ENCODE data around the gene FARP2.

Gene FARP2

DNA sequence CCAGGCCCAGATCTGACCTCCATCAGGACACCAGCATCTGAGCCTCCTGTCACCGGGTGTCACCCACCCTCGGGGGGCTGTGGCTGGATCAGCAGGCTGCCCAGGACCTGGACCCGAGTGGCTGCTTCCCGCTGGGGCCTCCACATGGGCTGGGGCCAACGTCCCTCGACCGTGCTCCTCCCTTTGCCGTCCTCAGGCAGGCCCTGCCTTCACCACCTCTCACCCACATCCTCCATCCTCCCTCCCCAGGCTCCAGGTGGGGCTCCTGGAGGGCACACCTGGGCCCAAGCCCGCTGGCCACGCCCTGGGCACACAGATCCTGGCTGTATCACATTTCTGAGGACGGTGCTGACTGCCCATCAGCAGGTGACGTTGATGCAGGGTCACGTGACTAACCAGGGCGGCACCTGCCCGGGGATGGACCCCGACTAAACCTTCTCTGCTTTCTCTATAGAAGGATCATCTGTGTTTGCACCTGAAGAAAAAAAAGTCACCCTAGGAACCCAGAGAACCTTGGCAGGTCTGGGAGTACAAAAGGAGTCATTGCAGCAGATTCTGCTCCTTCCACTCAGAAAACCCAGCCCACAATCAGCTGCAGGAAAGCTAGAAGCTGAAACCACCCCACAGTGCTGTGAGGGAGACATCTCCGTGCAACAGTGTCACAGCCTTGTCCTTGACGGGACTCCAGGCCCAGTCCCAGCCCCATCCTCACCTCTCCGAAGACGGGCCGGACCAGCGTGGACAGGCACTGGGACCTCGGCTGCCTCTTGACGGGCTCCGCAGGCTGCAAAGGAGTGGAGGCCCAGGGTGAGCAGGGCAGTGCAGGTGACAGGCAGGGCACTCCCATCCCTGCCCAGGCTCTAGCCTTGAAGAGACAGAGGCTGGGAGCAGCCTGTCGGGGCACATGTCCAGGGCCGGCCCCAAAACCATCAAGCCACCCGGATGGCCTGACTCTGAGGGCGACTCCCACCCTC is 141.1 kb downstream of the FARP2 start:
- TF ChIP-seq, protein P1, sequence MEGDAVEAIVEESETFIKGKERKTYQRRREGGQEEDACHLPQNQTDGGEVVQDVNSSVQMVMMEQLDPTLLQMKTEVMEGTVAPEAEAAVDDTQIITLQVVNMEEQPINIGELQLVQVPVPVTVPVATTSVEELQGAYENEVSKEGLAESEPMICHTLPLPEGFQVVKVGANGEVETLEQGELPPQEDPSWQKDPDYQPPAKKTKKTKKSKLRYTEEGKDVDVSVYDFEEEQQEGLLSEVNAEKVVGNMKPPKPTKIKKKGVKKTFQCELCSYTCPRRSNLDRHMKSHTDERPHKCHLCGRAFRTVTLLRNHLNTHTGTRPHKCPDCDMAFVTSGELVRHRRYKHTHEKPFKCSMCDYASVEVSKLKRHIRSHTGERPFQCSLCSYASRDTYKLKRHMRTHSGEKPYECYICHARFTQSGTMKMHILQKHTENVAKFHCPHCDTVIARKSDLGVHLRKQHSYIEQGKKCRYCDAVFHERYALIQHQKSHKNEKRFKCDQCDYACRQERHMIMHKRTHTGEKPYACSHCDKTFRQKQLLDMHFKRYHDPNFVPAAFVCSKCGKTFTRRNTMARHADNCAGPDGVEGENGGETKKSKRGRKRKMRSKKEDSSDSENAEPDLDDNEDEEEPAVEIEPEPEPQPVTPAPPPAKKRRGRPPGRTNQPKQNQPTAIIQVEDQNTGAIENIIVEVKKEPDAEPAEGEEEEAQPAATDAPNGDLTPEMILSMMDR (IDR thresholded peaks at IDR 0.05; ENCODE audit: borderline replicate concordance, insufficient read depth, low read depth, low read length): no peak
- no peak overlapping the region for H3K4me3 ChIP-seq (ENCODE audit: low read depth, low read length)

DNA sequence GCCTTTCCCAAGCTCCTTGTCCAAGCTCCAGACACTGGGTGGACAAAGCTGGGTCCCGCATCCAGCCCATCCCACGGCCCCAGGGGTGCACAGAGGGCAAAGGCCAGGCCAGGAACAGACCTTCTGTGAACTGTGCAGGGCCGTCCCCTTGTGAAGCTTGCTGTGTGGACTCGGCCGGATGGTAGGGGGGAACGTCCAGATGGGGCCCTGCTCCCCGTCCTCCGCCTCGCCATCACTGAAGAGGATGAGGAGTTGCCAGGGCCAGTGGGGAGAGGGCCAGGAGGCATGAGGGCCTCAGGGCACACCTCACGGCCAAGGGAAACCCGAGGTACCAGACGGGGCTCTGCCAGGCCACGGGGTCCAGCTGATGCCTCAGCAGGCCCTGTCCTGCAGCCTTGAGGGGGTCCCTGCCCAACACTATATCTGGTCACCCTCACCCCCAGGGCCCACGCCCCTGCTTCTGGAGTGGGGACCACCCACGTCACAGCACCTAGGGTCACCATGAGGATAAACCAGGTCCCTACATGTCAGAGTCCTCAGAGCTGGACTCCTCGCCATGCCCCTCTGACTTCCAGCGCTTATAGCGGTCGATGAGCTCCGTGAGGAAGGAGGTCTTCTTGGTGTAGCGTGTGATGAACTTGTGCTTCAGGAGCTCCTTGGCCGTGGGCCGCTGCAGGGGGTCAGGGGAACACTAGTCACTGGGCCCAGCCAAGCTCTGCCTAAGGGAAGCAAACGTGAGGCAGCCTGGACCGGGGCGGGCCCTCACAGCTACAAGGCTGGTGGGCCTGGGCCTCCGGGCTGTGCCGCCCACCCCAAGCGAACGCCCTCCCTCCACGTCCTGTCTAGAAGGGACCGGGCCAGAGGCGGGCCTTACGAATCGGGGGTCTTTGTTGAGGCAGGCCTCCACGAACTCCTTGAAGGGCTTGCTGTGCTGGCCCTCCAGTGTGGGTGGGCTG is 142.3 kb downstream of the FARP2 start:
- no peak overlapping the region for H3K4me3 ChIP-seq (ENCODE audit: low read depth, low read length)
- TF ChIP-seq, protein P1 (IDR thresholded peaks at IDR 0.05; ENCODE audit: borderline replicate concordance, insufficient read depth, low read depth, low read length): no peak

DNA sequence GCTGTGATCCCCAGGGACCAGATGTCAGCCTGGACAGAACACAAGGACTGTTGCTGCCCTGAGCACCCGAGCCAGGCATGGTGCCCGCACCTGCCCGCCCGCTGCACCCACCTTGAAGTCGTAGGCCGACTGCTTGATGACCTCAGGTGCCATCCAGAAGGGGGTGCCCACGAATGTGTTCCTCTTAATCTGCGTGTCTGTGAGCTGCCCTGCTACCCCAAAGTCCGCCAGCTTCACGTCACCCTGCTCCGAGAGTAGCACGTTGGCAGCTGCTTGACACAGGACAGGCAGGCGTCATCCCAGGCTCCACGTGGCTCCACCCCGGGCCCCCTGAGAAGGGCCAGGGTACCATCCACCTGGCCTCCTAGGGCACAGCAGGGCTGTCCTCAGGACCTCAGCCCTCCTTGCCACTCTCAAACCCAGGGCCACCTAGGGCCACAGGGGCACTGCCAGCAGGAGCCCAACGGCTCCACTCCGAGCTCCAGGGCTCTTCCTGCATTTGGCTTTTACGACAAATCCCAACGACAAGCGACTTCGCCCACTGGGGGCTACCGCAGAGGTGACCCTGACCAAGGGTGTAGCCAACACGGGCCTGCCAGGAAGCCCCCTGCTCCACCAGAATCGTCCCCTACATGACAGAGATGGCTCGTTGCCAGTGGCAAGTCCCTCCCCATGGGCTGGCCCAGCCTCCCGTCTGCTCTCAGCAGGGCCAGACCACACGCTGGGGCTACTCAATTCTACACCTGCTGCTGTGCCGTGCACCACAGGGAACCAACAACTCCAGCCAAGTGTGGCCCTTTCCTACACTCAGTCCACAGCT is 143.3 kb downstream of the FARP2 start:
- H3K4me3 ChIP-seq (ENCODE audit: low read depth, low read length): no peak overlapping the region
- TF ChIP-seq, protein P1 (IDR thresholded peaks at IDR 0.05; ENCODE audit: borderline replicate concordance, insufficient read depth, low read depth, low read length): no peak

DNA sequence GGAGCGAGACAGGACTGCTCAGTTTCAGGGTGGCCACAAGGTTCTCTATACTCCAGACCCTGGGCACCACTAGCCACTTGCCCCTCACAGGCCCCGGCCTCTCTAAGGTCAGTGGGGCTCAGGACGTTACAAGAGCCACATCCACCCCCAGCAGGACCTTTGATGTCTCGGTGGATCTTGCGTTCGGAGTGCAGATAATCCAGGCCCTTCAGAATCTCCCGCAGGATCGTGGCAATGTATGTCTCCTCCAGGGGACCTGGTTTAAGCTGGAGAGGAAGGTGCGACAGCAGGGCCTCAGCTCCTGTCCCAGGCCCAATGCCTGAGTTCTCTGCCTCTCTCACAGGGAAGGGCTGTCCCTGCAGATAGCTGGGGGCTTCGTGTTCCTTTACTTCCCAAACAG is 143.9 kb downstream of the FARP2 start:
- H3K4me3 ChIP-seq (ENCODE audit: low read depth, low read length): no peak overlapping the region
- TF ChIP-seq, protein P1 (IDR thresholded peaks at IDR 0.05; ENCODE audit: borderline replicate concordance, insufficient read depth, low read depth, low read length): no peak

DNA sequence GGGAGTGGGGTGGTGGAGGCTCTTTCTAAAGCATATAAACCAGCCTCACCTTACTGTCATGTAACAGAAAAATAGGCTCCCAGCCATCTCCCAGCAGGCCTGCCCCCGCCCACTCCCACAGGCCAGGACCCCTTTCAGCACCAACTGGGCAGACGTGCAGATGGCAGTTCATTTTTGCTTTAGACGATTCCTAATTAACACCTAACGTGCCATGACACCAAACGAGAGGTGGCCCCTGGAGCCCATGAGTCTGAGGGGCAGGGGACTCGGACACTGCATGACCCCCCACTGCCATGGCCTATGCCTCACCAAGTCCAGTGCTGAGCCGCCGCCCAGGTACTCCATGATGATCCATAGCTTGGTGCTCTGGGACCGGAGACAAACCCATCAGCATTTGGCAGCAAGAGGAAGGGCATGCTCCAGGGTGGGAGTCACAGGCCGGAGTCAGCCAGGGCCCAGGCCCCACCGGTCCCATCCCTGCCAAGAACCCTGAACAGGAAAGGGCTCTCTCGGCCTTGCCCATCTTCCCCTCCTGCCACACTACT is 144.4 kb downstream of the FARP2 start:
- TF ChIP-seq, protein P1 (IDR thresholded peaks at IDR 0.05; ENCODE audit: borderline replicate concordance, insufficient read depth, low read depth, low read length): no peak
- H3K4me3 ChIP-seq (ENCODE audit: low read depth, low read length): no peak overlapping the region

DNA sequence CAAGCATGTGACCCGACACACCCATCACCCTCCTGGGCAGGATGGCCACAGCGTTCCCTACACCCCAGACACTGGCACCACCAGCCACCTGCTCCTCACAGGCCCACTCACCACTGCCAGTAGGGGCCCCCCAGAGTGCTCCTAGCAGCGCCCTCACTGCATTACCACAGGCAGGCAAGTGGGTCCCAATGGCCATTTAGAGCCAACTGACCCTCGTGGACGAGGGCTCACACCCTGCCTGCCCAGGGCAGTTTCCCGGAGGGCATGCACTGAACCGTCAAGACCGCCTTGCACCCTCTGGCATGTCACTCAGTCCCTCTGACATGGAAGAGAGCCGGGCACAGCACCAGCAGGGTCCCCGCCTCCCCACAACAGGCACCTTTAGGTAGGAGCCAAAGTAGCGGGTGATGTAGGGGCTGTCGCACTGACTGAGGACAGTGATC is 145.0 kb downstream of the FARP2 start:
- TF ChIP-seq, protein P1 (IDR thresholded peaks at IDR 0.05; ENCODE audit: borderline replicate concordance, insufficient read depth, low read depth, low read length): no peak
- no peak overlapping the region for H3K4me3 ChIP-seq (ENCODE audit: low read depth, low read length)

Data from GM12875 (cell line).